T follicular helper cell (primary cell): Measurements from ENCODE around the gene ALDH1A2.
"Not testable (repeated sequence)": the region's sequence is repeated elsewhere in the genome, so short reads cannot be mapped to it uniquely, and the experiment has no call there.

Source experiments
- DNase-seq: peaks from one replicate; pipeline ENCODE4 v3.0.0-alpha.2; 2020; ENCODE audit warnings: low read depth

Gene ALDH1A2

DNA sequence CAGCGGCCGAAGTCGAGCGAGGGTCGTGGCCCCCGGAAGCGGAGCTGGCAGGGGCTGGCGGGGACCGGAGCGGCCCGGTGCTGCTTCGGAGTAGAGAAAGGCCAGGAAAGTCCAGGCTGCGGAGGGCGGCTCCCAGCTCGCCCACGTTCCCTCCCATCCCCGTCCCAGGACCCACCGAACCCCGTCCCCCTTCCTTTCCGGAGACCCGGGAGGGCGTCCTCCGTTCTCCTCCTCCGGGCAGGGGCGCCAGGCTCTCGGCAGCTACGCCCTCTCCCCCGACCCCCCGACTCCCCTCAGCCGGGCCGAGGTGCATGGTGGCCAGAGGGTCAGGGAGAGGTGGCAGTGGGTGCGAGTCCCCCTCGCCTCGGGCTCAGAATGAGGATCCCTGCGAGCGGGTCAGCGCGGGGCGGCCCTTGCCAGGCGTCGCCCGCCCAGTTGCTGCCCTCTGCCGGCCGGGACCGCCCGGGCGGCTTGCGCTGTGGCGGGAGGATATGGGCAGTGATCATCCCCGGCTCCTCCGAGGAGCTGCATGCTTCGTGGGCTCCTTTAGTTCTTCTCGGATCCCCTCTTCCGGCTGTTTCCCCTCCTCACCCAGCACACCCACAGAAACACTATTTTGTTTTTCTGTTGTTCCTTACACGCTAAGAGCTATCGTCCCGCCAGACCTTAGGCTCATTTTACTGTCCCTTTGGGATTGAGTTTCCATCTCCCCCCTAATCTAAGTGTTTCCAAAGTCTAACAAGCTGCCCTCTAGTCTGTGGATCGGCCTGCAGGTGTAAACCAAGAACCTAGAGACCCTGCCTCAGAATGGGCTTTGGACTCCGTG is 744 bp upstream of the ALDH1A2 start:
- no peak for DNase-seq

GRCh38 chr15:58064980-58065444 is 499 bp downstream of the ALDH1A2 start:
- DNase-seq = no peak

GRCh38 chr15:58064082-58064979 is 1.2 kb downstream of the ALDH1A2 start:
- no peak for DNase-seq

- no peak for DNase-seq
These were observed 1.9 kb downstream of the ALDH1A2 start for GRCh38 chr15:58063614-58064013.

- DNase-seq = no peak
These were observed 2.5 kb downstream of the ALDH1A2 start for GRCh38 chr15:58062983-58063382.

GRCh38 chr15:58062175-58062574 is 3.3 kb downstream of the ALDH1A2 start:
- no peak for DNase-seq

- DNase-seq = no peak
These were observed 4.9 kb downstream of the ALDH1A2 start for GRCh38 chr15:58060575-58060974.

DNA sequence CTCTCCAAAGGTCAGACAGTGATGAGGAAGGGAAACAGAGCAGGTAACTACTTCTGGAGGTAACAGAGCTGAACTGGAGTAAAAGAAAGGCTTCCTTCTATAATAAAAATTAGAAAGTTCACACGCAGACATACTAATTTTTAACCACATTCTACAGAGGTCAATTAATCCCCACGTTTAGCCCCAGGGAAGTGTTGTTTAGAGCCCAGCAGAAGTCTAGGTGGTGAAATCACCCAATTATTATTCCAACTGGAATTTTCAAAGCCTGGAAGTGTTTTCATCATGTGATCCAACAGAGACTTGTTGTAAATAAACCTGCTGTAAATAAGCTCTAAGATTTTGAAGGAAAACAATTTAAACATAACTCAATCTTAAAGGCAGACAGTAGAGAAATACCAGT is 6.8 kb downstream of the ALDH1A2 start:
- no peak for DNase-seq

GRCh38 chr15:58058073-58058472 is 7.4 kb downstream of the ALDH1A2 start:
- DNase-seq = no peak

GRCh38 chr15:58057559-58057958 is 8.0 kb downstream of the ALDH1A2 start:
- DNase-seq = no peak

DNA sequence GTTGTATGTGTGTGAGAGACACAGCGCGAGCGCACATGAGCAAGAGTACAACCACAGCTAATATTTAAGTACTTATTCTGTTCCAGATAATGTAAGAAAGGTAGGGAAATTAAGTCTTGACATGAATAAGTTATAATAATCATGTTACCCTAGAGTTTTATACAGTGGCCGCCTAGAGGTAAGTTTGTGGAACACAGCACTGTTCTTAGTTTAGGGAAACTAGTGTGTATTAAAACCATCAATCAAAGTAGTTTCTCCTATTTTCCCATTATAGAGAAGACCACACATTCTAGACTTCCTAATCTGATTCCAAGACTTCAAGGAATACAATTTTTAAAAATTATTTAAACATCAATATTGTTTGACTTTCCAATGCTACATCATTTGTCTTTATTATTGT is 9.5 kb downstream of the ALDH1A2 start:
- no peak for DNase-seq

DNA sequence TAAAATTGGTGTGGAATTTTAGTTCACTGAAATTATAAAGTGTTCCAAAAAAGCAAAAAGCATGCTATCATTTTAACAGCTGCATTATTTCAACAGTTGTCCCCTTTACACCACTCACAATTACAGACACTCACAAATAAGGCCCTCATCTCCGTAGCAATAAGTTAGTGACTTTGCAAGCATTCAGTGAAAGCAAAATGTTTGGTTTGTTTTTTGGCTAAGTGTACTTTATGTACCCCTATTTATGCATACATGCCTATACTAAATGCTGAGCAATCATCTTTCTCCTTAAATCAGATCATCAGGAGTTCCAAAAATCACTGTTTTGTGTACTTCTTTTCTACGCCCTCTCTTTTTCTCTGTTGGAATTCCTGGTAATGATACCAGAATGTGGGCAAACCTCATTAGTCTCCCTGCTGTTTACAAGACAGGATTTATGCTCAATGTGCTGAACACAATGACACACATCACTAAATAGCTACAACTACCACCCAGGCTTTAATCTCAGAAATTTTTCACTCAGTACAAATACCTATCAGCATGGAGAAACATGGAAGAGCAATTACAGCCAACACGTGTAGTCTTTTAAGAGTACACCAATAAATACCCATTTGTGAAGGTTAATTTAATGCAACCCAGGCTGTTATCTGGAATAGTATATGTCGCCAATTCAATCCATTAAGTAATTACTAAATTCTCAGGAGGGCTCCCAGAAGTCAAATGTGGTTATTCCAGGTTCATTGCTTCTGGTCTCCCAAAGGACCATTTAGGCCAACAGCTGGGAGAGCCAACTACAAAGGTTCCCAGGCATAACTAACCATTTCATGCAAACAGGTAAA is 12.0 kb downstream of the ALDH1A2 start:
- DNase-seq = no peak

GRCh38 chr15:58052334-58052733 is 13.2 kb downstream of the ALDH1A2 start:
- no peak for DNase-seq

DNA sequence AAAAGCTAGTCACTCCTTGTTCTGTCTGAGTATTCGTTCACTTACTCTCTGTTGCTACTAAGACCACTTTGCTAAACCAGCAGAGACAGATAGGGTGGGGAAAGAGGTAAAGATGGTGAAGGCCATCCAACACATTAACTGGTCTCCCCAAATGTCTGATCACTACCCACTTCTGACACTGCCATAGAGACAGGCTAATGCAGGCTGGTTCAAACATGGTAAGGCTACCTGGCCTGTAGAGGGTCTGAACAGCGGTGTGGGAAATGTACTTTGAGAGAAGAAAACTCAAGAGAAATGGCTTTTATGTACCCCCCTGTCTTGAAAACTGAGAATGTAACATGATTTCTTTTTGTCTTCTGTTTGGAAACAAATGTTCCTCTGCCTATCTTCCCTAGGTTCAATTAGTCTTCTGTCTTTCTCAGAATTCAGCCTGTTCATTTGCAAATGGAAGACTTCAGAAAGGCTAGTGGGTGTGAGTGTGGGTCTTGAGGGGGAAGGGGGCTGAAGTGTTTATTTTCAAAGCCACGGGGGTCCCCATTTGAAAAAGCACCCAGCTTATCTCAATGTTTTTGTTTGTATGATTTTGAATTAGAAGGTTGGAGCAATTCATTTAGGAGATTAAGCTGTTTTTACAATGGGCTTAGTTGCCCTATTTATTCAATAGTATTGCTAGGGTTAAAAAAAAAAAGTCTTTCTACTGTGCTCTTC is 15.8 kb downstream of the ALDH1A2 start:
- no peak for DNase-seq

GRCh38 chr15:58048261-58048660 is 17.2 kb downstream of the ALDH1A2 start:
- DNase-seq = no peak

DNA sequence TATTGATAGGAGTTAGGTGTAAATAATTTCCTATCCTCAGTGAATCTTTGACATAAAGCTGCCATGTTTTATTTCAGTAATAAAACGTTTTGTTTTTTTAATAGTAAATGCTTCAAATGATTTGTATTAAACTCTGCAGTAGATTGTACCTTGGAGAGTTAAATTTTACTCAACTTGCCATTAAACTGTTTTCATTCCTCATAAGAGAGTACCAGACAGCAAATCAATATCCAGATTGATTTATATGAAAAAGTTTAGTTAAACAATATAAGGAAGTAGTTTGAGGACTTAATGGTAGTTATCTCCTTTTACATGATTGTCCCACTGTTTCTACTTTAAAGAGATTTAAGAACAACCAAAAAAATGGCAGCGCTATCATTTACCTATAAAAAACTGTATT is 18.4 kb downstream of the ALDH1A2 start:
- DNase-seq = no peak

GRCh38 chr15:58046467-58046866 is 19.0 kb downstream of the ALDH1A2 start:
- no peak for DNase-seq

GRCh38 chr15:58045376-58045775 is 20.1 kb downstream of the ALDH1A2 start:
- not testable (repeated sequence) for DNase-seq

GRCh38 chr15:58044551-58044950 is 21.0 kb downstream of the ALDH1A2 start:
- DNase-seq = no peak

- peak; percentile 17 for DNase-seq
These were observed 22.2 kb downstream of the ALDH1A2 start for GRCh38 chr15:58043192-58043903.

DNA sequence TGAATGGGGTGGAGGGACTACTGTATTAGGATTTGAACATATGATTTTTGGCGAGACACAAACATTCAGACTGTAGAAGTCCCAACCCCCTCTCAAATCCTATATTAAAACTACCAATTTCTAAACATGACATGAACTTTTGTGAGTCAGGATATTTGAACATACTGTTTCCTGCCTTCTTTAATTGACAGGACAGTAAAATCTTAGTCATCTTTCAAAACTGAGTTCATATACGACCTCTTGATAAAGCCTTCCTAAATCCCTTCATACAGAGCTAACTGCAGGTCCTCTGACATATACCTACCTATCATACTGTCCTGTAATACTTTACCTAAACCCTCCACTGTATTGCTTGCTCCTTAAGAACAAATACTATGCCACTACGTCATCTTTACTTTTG is 23.5 kb downstream of the ALDH1A2 start:
- no peak for DNase-seq
